NCI-H748 (cell line): Measurements from ENCODE around the gene SPON1.
"Not testable (repeated sequence)": the region's sequence is repeated elsewhere in the genome, so short reads cannot be mapped to it uniquely, and the experiment has no call there.

Source experiments
- DNase-seq: peaks from one replicate; lab custom pipeline; 2025; ENCODE audit not compliant: unreplicated experiment; lab: John Stamatoyannopoulos, UW

SPON1 gene

DNA sequence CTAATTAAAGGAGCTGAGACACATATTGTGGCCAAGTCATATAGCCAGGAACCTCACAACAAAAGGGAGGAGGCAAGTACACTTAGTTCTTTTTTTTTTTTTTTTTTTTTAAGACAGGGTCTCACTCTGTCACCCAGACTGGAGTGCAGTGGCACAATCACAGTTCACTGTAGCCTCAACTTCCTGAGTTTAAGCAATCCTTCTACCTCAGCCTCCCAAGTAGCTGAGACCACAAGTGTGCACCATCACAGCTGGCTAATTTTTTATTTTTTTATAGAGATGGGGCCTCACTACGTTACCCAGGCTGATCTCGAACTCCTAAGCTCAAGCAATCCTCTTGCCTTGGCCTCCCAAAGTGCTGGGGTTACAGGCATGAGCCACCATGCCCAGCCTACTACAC is 73.0 kb downstream of the SPON1 start:
- DNase-seq, result not testable (repeated sequence)

DNA sequence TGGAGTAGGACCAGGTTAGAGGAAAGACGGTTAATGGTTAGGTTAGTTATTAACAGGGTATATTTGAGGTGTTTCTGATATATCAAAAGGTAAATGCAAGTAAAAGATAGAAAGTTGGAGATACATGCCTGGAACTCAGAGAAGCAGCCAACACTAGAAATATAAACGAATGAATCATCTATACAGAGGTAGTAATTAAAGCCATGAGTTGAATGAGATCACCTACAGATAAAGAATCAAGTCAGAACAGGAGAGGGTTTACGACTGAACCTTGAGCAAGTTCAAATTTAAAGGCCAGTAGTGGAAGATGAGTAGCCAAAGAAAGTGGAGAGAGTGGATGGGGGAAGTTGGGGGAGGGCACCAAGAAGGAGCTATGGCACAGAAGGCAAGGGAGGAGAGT is 73.9 kb downstream of the SPON1 start:
- DNase-seq, result no peak

DNA sequence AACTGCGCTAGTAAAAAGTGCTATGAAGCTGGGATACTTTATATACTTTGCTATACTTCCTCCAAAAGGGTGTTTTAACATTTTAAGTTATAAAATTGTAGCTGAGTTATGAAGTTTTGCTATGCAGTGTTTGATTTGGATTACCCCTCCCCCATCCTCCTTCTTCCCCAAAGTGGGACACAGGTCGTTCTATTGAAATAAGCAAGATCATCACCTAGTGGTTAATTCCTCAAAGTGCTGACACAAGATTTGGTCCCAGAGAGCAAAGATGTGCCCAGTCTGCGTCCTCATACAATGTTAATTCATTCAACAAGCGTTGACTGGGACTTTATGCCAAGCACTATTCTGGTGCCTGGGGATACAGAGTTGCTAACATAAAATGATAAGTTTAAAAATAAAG is 78.5 kb downstream of the SPON1 start:
- DNase-seq, result no peak

DNA sequence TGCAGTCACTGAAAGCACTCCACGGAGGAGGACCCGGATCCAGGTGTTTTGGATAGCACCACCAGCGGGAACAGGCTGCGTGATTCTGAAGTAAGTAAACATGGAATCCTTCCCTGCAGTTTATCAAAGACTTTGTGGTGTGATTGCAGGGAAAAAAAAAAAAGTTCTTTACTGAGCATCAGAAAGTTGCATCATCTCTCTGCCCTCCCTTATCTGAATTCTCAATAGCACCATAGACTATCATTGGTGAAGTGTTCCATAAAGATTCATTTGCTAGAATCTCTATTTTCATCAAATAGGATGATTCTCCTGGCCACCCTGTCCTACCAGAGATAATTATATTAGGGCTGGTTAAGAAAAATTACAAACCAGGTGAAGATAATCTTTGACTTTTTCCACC is 79.0 kb downstream of the SPON1 start:
- DNase-seq, result no peak

DNA sequence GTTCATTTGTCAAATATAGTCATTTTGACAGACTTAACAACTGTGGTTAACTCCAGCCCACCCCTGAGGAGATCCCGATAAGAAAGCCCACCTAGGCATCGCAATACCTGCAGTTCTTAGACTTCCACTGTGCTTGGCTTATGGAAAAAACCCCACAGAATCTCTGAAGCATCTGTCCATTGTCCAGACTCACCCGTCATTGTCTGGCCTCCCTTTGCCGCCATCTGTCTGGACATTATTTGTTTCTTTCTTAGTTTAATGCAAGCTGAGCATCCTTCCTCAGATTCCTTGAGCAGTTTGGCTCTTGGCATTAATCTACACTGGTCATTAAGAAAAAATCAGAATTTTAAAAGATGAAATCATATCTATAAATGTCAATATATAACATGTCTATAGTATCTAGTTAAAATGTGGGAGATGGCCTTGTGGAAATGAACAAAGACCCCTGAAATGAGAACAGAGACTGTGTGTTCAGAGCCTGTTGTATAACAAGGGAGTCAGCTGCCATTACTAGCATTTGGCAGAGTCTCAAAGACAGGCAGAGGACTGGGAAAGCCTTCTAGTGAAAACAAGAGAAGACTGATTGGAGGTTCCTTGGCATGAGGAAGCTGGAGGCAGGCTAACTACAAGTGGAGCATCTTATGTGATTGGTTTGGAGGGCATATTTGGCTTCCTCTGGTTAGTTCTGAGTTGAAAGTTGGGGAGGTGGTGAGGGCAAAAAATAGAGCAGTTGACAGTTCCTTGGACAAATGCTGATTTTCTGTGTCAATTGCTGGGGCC is 80.4 kb downstream of the SPON1 start:
- no peak for DNase-seq

DNA sequence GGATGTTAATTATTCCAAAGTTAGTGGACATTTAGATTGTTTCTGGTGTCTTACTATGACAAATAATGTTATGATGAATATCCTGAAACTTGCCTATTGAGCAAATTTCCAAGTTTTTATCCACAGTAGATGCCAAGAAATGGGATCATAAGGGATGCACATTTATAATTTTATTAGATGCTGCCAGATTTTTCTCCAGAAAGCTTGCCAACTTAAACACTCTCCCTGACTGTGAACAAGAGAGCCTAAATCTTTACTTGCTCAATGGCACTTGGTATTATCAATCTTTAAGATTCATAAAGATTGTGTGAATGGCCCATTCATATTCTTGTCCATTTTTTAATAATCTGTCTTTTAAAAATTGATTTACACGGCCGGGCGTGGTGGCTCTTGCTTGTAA is 82.4 kb downstream of the SPON1 start:
- no peak for DNase-seq

DNA sequence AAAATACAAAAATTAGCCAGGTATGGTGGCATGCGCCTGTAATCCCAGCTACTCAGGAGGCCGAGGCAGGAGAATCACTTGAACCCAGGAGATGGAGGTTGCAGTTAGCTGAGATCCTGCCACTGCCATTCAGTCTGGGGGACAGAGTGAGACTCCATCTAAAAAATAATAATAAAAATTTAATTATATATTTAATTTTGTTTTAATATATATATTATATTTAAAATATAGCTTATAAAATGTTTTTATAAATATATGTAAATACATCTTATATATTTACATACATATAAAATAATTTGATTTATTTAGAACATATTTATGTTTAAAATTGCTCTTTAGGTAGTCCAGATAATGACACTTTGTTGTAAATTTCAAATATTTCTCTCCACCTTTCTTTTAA is 82.9 kb downstream of the SPON1 start:
- no peak for DNase-seq

DNA sequence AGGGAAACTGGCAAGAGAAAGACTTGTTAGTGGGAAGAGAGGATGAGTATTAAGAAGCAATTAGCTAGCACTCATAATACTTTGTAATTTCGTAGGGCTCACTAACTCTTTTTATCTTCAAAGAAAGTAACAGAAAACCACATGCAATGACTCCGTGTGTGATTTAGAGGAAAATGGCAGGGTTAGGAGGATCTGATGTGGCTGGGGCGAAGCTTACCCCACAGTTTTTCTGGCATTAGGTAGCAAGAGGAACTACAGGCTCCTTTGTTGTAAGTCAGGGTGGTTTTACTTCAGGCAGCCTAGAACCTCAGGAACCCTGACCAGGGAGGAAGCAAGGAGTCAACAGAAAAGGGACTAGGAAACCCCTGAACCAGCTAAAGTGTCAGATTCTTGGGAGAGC is 89.7 kb downstream of the SPON1 start:
- DNase-seq, result no peak

DNA sequence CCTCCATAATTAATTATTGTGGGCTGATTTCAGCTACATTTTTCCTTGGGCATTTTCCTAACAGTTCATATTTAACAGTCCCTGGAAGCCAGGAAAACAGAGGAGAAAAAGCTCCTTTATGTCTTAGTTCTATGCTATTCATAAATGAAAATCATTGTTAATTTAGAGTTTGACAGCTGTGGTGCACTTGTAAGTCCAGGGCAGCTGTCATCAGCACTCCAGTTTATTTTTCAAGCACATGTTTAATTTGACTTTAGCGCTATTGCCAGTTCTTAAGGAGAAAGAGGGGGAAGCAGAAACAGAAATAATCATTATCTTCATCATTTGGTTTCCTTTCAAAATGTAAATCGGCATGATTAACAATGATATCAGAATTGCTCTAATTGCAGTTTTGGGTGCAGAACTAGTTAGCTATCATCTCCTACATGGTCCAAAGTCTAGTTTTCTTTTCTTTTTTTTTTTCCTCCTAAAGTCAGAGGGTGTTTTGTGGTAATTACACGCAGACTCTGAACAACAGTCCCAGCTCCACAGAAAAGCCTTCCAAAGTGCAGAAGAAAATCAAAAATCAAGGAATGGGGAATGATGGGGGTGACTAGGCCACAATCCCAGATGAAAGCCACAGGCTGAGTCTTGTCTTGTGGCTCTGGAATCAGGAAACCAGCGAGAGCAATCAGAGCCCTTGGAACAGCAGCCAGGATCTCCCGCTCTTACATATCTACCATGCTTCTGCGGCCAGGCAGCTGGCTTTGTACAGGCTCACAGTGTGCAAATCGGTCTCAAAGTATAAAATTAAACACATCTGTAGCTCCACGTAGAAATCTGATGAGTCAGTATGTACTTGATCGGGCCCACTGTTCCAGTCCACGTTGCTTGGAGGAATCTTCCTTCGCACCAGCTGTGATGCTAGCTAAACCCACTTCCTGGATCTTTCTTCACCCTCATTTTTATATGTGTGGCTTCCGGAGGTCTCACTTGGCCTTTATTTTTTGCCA is 91.9 kb downstream of the SPON1 start:
- no peak for DNase-seq

DNA sequence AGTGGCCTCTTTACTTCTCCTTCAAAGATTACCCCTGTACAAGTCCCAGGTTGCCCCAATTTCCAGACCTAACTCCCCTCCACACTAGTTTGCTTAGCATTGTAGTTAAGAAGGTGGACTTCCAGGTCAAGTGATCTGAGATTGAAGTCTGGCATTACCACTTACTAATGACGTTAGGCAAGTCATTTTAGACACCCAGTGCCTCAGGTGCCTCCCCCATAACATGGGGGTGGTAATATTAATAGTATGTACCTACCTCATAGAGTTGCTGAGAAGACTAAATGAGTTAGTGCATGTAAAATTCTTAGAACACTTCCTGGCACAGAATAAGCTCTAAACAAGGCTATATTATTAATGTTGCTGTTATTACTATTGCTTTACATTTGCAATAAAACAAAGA is 93.4 kb downstream of the SPON1 start:
- DNase-seq, result no peak

DNA sequence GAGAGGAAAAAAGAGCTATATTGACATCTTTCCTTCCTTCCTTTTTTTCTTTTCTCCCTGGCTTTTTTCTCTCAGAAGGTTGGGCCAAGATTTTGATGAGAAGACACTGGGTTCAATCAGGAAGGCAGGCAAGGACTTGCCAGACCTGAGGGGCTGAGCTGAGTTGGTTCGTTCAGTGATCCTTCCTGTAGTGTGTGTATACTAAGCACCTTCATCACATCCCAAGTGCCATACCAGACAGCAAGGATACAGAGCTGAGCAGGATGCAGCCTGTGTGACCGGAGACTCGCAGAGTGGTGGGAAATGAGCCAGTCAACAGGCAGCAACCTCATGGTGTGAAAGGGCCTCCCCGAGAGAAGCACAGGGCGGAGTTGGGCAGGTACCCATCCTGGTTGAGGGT is 95.5 kb downstream of the SPON1 start:
- peak; percentile 14 for DNase-seq

DNA sequence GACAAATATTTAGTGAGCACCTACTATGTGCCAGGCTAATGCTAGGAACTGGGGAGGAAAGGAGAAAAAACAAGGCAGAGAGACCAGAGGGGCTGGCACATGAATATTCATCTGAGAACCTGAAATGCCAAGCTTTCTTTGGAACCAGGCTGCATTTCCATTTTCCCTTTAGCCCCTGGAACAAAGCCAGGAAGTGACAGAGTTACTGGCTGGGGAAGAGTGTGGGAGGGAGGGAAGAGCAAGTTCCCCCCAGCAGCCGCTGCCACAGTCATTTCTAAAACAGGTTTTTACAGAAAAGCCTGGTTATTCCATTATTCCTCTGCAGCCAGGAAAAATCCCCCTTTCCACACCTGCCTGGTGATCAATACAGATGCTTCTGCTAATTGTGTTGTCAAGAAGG is 97.0 kb downstream of the SPON1 start:
- DNase-seq, result no peak

DNA sequence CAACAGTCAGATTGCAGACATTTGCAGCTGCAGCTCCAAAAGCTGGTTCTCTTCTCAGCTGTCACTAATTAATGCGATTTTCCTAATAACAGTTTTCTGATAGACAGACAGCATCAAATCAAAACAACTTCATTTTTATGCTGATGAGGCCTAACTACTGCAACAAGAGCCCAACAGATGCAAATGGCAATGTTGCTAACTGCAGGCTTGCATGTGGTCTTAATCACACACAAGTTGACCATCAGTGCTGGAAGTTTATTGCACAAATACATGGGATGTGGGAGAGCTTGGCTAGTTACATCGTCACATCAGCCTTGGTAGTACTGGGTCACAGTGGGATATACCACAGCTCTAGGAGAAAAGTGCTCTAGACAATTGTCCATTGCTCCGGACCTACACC is 99.2 kb downstream of the SPON1 start:
- DNase-seq, result no peak

DNA sequence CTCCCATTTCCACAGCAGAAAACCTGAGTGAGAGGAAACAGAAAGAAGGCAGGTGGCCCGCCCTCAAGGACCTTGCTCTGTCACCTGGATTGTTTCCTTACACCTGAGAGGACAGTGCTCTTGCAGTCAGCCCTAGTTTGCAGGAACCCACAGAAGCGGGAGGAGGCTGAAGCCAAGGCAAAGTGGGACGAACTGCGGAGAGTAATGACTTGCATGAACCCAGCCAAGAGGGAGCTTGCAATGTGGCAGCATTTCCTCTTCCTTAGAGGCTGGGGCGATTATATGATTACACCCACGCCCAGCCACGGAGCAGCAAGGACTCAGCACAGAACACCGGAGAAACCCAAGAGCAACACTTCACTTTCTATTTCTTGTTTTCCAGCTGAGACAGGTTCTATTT is 102.6 kb downstream of the SPON1 start:
- no peak for DNase-seq

DNA sequence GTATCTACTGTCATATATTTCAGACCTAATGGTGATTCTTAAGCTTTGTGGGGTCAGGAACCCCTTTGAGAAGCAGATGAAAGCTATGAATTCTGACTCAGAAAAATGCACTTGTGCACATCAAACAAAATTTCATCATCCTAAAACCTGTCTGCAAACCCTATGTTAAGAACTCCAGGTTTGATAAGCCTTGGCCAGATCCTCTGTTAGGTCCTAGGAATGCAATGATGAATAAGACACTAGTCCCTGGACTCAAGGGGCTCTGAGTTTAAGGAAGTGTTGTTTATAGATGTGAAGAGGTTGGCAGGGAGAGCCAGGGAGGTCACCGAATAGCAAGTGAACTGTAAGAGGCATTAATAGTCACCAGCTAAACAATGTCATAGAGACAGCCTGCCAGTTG is 103.2 kb downstream of the SPON1 start:
- DNase-seq, result no peak

DNA sequence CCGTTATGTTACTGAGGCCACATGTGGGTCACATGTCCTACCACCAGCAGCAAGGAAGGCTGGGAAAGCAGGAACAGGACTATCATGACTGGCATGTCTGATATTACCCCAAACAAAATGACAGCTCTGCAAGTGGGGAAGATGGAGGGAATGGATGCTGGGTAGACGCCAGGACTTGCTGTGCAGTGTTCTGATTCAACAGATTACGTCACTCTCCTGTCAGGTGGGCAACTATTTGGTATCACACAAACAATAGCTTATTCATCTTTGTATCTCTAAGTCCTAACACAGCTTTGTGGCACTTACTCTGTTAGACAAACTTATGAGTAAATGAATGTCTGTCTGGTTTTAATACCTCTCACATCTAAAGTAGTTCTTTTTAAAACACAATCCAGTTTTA is 105.2 kb downstream of the SPON1 start:
- DNase-seq, result no peak

DNA sequence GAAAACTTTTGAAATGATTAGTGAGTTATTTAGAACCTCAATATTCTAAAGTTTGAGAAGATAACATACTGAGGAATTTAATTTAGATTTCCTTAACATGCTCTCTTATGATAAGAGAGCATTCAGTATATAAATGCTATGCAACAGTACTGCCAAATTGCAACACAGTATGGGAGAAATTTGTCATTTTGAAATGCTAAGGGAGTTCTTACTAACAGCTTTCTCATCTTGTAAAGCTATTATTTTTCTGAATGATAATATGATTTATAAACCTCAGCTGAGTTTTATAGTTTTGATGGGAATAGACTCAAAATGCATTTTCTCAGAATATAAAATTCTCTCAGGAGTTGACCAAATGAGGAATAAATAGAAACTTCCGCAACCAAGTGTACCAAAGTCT is 108.4 kb downstream of the SPON1 start:
- DNase-seq, result no peak

DNA sequence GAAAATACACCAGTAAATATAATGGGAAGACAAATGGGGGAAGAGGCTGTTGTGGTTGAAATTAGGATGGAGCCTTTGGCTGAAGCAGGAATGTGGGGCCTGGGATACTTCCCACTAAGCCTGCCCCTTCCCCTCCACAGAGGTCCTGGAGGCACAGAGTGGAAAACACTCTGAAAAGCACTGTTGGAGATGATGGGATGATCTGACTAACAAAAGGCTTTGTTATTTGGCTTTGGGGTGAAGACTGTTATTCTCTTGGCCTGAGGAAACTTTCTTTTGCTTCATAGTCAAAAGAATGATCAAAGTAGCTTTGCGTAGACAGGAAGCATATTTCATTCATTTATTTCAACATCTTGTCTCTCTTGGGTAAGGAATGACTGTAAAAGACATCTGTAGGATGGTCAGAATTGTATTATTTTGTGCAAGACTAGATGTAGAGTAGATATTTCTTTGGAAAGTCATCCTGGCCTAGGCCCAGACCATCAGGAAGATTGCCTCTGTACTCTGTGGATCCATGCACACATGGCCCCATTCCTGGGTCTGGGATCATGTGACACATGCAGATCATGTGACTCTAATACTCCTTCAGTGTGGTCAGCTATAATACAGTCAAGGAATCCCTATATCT is 111.4 kb downstream of the SPON1 start:
- DNase-seq, result no peak

DNA sequence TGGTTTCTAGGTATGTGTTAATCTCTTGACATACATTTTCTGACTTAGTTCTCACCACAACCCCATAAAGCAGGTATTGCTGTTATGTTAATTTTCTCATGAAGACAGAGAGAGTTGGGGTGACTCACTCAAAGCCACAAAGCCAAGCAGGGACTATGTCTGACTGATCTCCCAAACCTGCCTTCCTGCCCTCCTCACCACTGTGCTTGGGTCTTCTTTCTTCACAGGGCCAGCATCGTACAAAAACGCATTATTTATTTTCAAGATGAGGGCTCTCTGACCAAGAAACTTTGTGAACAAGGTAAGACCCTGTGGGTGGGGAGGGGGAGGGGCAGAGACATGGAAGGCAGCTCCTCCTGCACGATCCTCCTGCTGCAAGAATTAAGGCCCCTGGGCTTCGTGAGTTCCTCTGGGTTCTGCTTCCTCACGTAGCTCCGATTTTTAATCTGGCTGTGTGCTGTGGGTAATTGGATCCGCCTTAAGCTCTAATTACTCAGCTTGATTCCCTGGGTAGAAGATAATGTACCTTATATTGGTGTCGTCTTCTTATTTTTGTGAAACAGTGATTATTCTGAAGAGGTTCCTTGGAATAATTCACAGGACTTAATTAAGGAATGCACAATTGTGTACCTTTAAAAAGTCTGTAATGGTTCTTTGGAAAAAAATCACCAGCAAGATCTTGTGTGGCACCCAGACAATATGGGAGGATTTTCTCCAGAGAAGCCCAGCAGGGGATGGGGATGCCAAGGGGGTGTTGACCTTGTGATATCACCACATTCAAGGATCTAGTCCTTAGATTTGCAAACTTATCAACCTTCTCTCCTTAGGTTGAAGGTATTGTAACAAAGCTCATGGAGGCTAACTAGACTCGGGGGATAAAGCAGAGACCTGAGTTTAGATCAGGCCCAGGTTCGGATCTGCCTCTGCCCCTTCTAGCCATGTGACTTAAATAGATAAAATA is 112.9 kb downstream of the SPON1 start:
- DNase-seq, result peak; percentile 29

DNA sequence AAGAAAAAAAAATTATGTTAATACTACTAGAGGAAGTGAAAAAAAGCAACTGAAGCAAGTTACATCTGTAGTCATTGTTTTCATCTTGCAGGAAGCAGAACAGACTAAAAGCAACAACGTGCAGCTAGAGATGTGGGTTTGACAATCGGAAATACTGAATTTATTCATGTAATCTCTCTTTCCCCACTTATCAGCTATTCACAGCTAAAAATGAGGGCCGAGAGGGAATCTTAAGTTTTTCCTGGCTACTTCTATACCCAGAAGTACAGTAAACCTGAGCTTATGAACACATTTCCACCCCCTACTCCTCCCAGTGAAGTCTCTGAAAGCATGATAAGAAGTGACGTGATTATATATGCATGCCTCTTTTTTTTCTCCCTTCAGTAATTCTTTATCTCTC is 116.5 kb downstream of the SPON1 start:
- no peak for DNase-seq

DNA sequence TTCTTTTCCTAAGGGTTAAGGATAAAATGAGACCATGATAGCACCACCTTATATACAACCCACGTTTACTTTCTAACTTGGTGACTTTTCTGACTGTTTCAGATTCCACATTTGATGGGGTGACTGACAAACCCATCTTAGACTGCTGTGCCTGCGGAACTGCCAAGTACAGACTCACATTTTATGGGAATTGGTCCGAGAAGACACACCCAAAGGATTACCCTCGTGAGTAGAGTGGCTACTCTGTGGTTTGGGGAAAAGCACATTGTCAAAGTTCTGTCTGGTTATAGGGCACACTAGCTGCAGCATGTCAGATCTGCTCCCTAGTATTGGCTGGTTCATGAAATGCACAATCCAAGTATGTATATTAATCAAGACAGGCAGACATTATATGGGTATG is 117.3 kb downstream of the SPON1 start:
- no peak for DNase-seq
